Measurements from ENCODE around the gene UNCX.

- TF ChIP-seq CTCF (conservative IDR thresholded peaks at IDR 0.05; ENCODE audit: low read depth, low read length) (no peak), EZH2 (IDR thresholded peaks at IDR 0.05; ENCODE audit: borderline replicate concordance, low read depth, low read length, poor library complexity, severe bottlenecking) (no peak)
These were observed 22.2 kb upstream of the UNCX start for GRCh38 chr7:1210321-1210978.
